Keratinocyte (primary cell): ENCODE data around the gene PANX2.

Source experiments
- EZH2 ChIP-seq: IDR thresholded peaks from one replicate; pipeline ENCODE4 v1.6.1; 2012; ENCODE audit warnings: inconsistent platforms, mild to moderate bottlenecking, low read length, moderate library complexity
- TF ChIP-seq, protein P1 (sequence below), 3 experiments: IDR thresholded peaks in 1 of 3; conservative IDR thresholded peaks in 1 of 3; optimal IDR thresholded peaks in 1 of 3; 2 replicates in 2 of 3; 3 replicates in 1 of 3; pipeline versions ENCODE3 to v1.5.1; 2011; ENCODE audit warnings: low read length in 3 of 3, mild to moderate bottlenecking in 3 of 3, moderate library complexity in 2 of 3, control low read depth in 1 of 3, inconsistent platforms in 1 of 3; ENCODE audit not compliant: insufficient read depth in 2 of 3; ENCODE audit errors: extremely low read depth in 1 of 3

DNA sequence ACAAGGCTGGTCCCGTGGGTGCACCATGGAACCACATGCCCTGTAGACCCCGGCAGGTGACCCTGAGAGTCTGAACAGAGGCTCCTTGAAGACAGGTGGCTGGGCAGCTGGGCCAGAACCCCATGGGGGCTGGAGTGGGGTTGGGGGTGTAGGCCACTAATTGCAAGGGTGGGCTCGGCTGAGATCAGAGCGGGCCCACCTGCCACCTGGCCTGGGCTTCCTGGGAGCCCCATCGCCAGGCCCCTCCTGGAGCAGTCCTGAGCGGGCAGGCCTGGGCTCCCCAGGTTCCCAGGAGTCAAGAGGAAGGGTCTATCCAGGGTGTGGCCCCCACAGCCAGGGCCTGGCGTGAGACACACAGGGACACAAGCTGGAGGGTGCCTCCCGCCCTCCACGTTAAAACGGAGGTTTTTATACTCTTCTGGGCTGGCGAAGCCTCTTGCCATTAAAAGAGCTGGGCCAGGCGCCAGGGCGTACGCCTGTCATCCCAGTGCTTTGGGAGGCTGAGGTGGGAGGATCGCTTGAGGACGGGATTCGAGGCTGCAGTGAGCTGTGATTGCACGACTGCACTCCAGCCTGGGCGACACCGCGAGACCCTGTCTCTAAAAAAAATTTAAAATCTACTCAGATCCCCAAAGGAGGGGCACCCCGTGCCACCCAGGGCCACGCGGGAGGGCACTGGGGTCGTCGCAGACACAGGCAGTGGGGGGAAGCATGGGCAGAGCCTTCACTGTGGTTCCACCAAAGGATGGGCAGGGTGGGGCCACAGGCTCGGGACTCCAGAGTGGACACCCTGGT is 10.4 kb downstream of the PANX2 start:
- TF ChIP-seq, protein P1, sequence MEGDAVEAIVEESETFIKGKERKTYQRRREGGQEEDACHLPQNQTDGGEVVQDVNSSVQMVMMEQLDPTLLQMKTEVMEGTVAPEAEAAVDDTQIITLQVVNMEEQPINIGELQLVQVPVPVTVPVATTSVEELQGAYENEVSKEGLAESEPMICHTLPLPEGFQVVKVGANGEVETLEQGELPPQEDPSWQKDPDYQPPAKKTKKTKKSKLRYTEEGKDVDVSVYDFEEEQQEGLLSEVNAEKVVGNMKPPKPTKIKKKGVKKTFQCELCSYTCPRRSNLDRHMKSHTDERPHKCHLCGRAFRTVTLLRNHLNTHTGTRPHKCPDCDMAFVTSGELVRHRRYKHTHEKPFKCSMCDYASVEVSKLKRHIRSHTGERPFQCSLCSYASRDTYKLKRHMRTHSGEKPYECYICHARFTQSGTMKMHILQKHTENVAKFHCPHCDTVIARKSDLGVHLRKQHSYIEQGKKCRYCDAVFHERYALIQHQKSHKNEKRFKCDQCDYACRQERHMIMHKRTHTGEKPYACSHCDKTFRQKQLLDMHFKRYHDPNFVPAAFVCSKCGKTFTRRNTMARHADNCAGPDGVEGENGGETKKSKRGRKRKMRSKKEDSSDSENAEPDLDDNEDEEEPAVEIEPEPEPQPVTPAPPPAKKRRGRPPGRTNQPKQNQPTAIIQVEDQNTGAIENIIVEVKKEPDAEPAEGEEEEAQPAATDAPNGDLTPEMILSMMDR (optimal IDR thresholded peaks at IDR 0.05 in 1 of 3, IDR thresholded peaks at IDR 0.05 in 1 of 3, conservative IDR thresholded peaks at IDR 0.05 in 1 of 3; ENCODE audit: extremely low read depth in 1 of 3, insufficient read depth in 2 of 3, low read length in 3 of 3): no peak
- no peak for TF ChIP-seq EZH2
